H1 (cell line): ENCODE results near the gene KIF2C. TPM values are rescaled to one million over a fixed set of nuclear protein-coding genes. Genes with fewer than 3 reads are reported as not detected.

Experiments used
- ATF2 ChIP-seq: IDR thresholded peaks from 2 replicates; pipeline ENCODE4 v1.6.1; 2012; ENCODE audit warnings: low read length, inconsistent platforms
- polyA plus RNA-seq, 7 experiments: library from polyadenylated mRNA; depleted of rRNA in 3 of 7; stranded (reverse) in 5 of 7; unstranded in 2 of 7; fragments of >200 nt in 5 of 7; fragments of 200-250 nt in 2 of 7; gene quantifications; 1 replicate in 5 of 7; 2 replicates in 1 of 7; 4 replicates in 1 of 7; pipeline versions ENCODE4 v1.2.1 to v1.2.3, GENCODE V29; 2011 to 2013; ENCODE audit warnings: missing spikeins in 2 of 7, mixed read lengths in 2 of 7
- total RNA-seq: library from RNA; stranded (reverse); fragmentation: NEBNext Ultra II Directional; extraction: Animal tissue kit (Norgen Biotek cat#: 25700); gene quantifications from 2 replicates; pipeline ENCODE4 v1.2.1, GENCODE V29; 2021

The KIF2C gene
- total and polyA plus RNA-seq, 2 of the 8 experiments (the other 6 are each of a cell fraction or from before 2014, with no cell fraction given): 41.8 to 68.1 TPM

GRCh38 chr1:44714532-44714931 is 25.1 kb upstream of the KIF2C start (continued):
- TF ChIP-seq ATF2: no peak
